ENCODE measurements around the gene TK2. TPM values are rescaled to one million over a fixed set of nuclear protein-coding genes. Genes with fewer than 3 reads are reported as not detected.

TK2 gene
- total RNA-seq, 1 donor from 2014 or later: 16.1 TPM

DNA sequence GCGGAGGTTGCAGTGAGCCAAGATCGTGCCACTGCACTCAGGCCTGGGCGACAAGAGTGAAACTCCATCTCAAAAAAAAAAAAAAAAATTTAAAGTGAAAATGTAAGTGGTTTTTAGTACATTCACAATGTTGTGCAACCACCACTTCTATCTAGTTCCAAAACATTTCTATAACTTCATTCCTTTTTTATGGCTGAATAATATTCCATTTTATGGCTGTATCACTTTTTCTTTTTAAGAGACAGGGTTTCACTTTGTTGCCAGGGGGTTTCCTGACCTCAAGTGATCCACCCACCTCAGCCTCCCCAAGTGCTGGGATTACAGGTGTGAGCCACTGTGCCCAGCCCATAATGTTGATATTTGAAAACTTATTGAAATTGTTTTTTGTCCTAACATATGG is 42.9 kb upstream of the TK2 start:
- H3K27ac Mint-ChIP-seq: no peak overlapping the region
- no peak for DNase-seq (ENCODE audit: low spot score, unreplicated experiment)
- H3K9me3 Mint-ChIP-seq (ENCODE audit: low read depth): no peaks in the 10 kb centered on the region
- no peaks in the 10 kb centered on the region for H3K36me3 Mint-ChIP-seq (ENCODE audit: insufficient read depth)
- no peaks in the 10 kb centered on the region for H3K4me1 Mint-ChIP-seq (ENCODE audit: low read depth)
- no peak for TF ChIP-seq CTCF (IDR thresholded peaks at IDR 0.05; ENCODE audit: unreplicated experiment)
- no peak overlapping the region for H3K4me3 Mint-ChIP-seq (ENCODE audit: low read depth)
- no peaks in the 10 kb centered on the region for H3K27me3 Mint-ChIP-seq

DNA sequence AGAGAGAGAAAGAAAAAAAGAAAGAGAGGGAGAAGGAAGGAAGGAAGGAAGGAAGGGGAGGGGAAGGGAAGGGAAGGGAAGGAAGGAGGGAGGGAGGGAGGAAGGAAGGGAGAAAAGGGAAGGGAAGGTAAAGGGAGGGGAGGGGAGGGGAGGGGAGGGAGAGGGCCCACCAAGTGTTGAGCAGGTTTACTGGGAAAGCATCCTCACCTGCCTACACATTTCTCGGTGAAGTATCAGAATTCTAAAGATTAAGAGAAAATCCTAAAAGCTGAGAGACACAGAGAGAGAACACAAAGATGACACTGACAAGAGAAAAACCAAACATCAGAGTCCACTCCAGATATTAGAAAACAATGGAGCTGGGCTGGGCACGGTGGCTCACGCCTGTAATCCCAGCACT is 42.3 kb upstream of the TK2 start:
- H3K4me3 Mint-ChIP-seq (ENCODE audit: low read depth): no peak overlapping the region
- no peak for TF ChIP-seq CTCF (IDR thresholded peaks at IDR 0.05; ENCODE audit: unreplicated experiment)
- no peaks in the 10 kb centered on the region for H3K27me3 Mint-ChIP-seq
- no peak for DNase-seq (ENCODE audit: low spot score, unreplicated experiment)
- no peaks in the 10 kb centered on the region for H3K36me3 Mint-ChIP-seq (ENCODE audit: insufficient read depth)
- H3K9me3 Mint-ChIP-seq (ENCODE audit: low read depth): no peaks in the 10 kb centered on the region
- no peaks in the 10 kb centered on the region for H3K4me1 Mint-ChIP-seq (ENCODE audit: low read depth)
- no peak overlapping the region for H3K27ac Mint-ChIP-seq

DNA sequence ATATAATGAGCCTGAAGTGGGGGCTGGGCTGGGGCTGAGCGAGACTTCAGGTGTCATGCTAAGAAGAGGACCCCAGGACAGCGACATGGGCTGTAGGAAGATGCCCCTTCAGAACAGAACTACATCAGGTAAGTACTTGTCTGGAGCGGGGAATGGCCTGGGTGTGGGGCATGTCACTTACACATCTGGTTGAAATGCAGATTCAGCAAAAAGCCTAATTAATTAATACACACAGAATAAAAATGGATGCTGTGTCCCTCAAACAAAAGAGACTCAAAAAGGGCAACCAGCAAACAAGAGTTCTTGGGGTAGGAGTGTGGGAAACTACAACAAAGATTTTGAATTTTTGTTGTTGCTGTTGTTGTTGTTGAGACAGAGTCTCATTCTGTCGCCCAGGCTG is 41.1 kb upstream of the TK2 start:
- no peaks in the 10 kb centered on the region for H3K36me3 Mint-ChIP-seq (ENCODE audit: insufficient read depth)
- TF ChIP-seq CTCF (IDR thresholded peaks at IDR 0.05; ENCODE audit: unreplicated experiment): no peak
- H3K27ac Mint-ChIP-seq: no peak overlapping the region
- H3K9me3 Mint-ChIP-seq (ENCODE audit: low read depth): no peaks in the 10 kb centered on the region
- no peaks in the 10 kb centered on the region for H3K27me3 Mint-ChIP-seq
- H3K4me1 Mint-ChIP-seq (ENCODE audit: low read depth): no peaks in the 10 kb centered on the region
- H3K4me3 Mint-ChIP-seq (ENCODE audit: low read depth): no peak overlapping the region
- no peak for DNase-seq (ENCODE audit: low spot score, unreplicated experiment)

DNA sequence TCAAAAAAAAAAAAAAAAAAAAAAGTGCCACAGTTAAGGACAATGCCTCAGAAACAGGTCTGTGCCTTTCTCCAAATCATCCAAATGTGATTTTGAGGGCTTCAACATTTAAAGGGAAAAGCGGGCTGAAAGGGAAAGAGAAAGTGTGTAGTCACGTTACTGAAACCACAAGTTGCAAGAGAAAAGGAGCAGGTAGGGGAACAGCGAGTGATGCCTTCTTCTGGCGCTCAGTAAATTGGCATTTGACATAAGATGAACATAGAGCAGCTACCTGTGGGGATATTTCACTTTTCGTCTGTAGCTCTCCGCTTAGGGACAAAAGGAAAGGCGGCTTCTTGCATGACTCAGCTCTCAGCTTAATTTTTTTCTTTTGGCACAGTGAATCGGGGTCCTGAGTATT is 40.4 kb upstream of the TK2 start:
- Mint-ChIP-seq H3K9me3 (ENCODE audit: low read depth) (no peaks in the 10 kb centered on the region), H3K36me3 (ENCODE audit: insufficient read depth) (no peaks in the 10 kb centered on the region), H3K4me3 (ENCODE audit: low read depth) (no peak overlapping the region), H3K27me3 (no peaks in the 10 kb centered on the region), H3K4me1 (ENCODE audit: low read depth) (no peaks in the 10 kb centered on the region), H3K27ac (no peak overlapping the region)
- TF ChIP-seq CTCF (IDR thresholded peaks at IDR 0.05; ENCODE audit: unreplicated experiment): no peak
- DNase-seq (ENCODE audit: low spot score, unreplicated experiment): no peak

DNA sequence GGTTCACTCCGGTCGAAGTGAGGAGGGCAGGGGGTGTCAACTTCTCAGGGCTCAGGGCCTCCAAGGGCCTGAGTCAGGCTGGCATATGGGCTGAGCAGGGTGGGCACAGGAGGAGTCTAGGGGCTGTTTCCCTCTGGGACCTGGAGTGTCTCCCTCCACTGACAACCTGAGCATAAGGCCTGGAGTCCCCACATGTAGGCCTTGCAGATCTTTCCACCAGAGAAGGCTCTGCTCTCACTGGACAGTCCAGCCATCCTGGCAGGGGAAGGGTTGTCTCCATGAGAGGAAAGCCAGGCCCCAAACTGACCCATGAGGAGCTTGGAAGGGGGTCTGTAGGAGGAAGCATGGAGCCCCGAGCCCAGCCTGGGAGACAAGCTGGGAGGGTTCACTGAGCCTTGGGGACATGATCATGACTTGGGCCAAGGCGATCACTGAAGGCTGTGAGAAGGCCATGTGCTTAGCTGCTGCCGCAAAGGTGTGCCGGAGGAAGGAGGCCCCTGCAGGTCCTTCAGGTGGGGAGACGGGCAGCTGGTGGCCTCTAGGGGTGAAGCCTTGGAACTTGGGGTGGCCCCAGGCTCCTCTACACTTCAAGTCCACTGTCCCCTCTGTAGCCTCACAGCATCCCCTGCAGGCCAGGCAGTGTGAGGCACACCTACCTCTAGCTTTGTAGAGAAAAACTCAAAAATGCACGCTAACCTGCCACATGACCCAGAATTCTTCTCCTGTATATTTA is 39.2 kb upstream of the TK2 start:
- Mint-ChIP-seq H3K4me1 (ENCODE audit: low read depth) (no peaks in the 10 kb centered on the region), H3K27me3 (no peaks in the 10 kb centered on the region), H3K9me3 (ENCODE audit: low read depth) (no peaks in the 10 kb centered on the region), H3K36me3 (ENCODE audit: insufficient read depth) (no peaks in the 10 kb centered on the region), H3K4me3 (ENCODE audit: low read depth) (no peak overlapping the region), H3K27ac (no peak overlapping the region)
- no peak for DNase-seq (ENCODE audit: low spot score, unreplicated experiment)
- peak; percentile 41 for TF ChIP-seq CTCF (IDR thresholded peaks at IDR 0.05; ENCODE audit: unreplicated experiment)
